Fibroblast of lung (primary cell): Measurements from ENCODE around the gene ITGA7. TPM values are rescaled to one million over a fixed set of nuclear protein-coding genes. Genes with fewer than 3 reads are reported as not detected.
A peak's percentile ranks its signal among the peaks of the same experiment; 100 is the strongest.

Experiments used
- DNase-seq, 2 donors: peaks; one replicate each; pipeline versions ENCODE4 v3.0.0 to v3.0.0-alpha.2; 2010; ENCODE audit warnings: low read depth in 2 of 2
- H2AFZ ChIP-seq: 2 replicates; pipeline ENCODE4 v1.5.1; 2012; ENCODE audit warnings: low read length, control low read depth, inconsistent platforms
- H3K27ac ChIP-seq: 2 replicates; pipeline ENCODE4 v1.5.1; 2011; ENCODE audit warnings: low read length, control low read depth; ENCODE audit not compliant: insufficient read depth
- H3K27me3 ChIP-seq: 2 replicates; pipeline ENCODE4 v1.5.1; 2011; ENCODE audit warnings: mild to moderate bottlenecking, low read length; ENCODE audit not compliant: control insufficient read depth, insufficient read depth
- H3K36me3 ChIP-seq: 2 replicates; pipeline ENCODE4 v1.5.1; 2011; ENCODE audit warnings: low read length; ENCODE audit not compliant: control insufficient read depth, insufficient read depth
- H3K4me1 ChIP-seq: 2 replicates; pipeline ENCODE4 v1.5.1; 2011; ENCODE audit warnings: low read length; ENCODE audit not compliant: control insufficient read depth, insufficient read depth; ENCODE audit errors: extremely low read depth
- H3K4me2 ChIP-seq: 2 replicates; pipeline ENCODE4 v1.5.1; 2011; ENCODE audit warnings: low read length, control low read depth; ENCODE audit not compliant: insufficient read depth; ENCODE audit errors: extremely low read depth
- H3K4me3 ChIP-seq, 4 experiments: fragments of 200-600 bp in 1 of 4; sonication (generic) in 1 of 4; replicated peaks in 1 of 4; 2 replicates each; pipeline ENCODE4 v1.5.1; 2011 to 2016; ENCODE audit warnings: low read length in 4 of 4, low read depth in 3 of 4, mild to moderate bottlenecking in 3 of 4, control low read depth in 2 of 4, inconsistent platforms in 1 of 4, mixed read lengths in 1 of 4; ENCODE audit not compliant: insufficient read depth in 1 of 4; ENCODE audit errors: control extremely low read depth in 1 of 4
- H3K79me2 ChIP-seq: 2 replicates; pipeline ENCODE4 v1.5.1; 2012; ENCODE audit warnings: mild to moderate bottlenecking, low read length, inconsistent platforms; ENCODE audit not compliant: control insufficient read depth, insufficient read depth
- H3K9ac ChIP-seq: 2 replicates; pipeline ENCODE4 v1.5.1; 2011; ENCODE audit warnings: mild to moderate bottlenecking, low read length, control low read depth; ENCODE audit not compliant: insufficient read depth
- H3K9me3 ChIP-seq: 2 replicates; pipeline ENCODE4 v1.5.1; 2012; ENCODE audit warnings: low read depth, low read length; ENCODE audit not compliant: control insufficient read depth, insufficient read depth
- H4K20me1 ChIP-seq: 2 replicates; pipeline ENCODE4 v1.5.1; 2011; ENCODE audit warnings: low read length; ENCODE audit not compliant: control insufficient read depth, insufficient read depth; ENCODE audit errors: extremely low read depth
- CTCF ChIP-seq, 2 donors: IDR thresholded peaks in 1 of 2; conservative IDR thresholded peaks in 1 of 2; 1 replicate in 1 of 2; 2 replicates in 1 of 2; pipeline ENCODE4 v1.5.1; 2011 to 2012; ENCODE audit warnings: low read length in 2 of 2, control low read depth in 1 of 2, inconsistent platforms in 1 of 2, low read depth in 1 of 2, mild to moderate bottlenecking in 1 of 2
- EZH2 ChIP-seq: IDR thresholded peaks from 2 replicates; pipeline ENCODE4 v1.5.1; 2012; ENCODE audit warnings: low read length, control low read depth, mild to moderate bottlenecking; ENCODE audit errors: missing control alignments
- polyA plus RNA-seq, 2 donors: library from polyadenylated mRNA; depleted of rRNA in 1 of 2; stranded (reverse) in 1 of 2; unstranded in 1 of 2; fragments of >200 nt; gene quantifications; 2 replicates each; pipeline ENCODE4 v1.2.1, GENCODE V29; 2011 to 2012; ENCODE audit warnings: missing spikeins in 1 of 2
- total RNA-seq: library from RNA; depleted of rRNA; stranded (reverse); fragments of >200 nt; gene quantifications from 2 replicates; pipeline ENCODE4 v1.2.1, GENCODE V29; 2014

The ITGA7 gene
- total and polyA plus RNA-seq, 2 donors (not counting 1 experiment from before 2014, with no cell fraction given), result 42.7 to 130 TPM

- TF ChIP-seq CTCF (conservative IDR thresholded peaks at IDR 0.05 in 1 of 2, IDR thresholded peaks at IDR 0.05 in 1 of 2; ENCODE audit: low read depth in 1 of 2, low read length in 2 of 2), result no peak
- TF ChIP-seq EZH2, result no peak
- Histone ChIP-seq H3K9ac (no peak overlapping the region), H2AFZ (no peak overlapping the region), H3K9me3 (no peaks in the 10 kb centered on the region), H3K27ac (peak overlapping the region; percentile 55), H3K4me2 (peak overlapping the region; percentile 49), H3K4me1 (peaks cover 48% of the 10 kb centered on the region), H3K36me3 (no peaks in the 10 kb centered on the region), H4K20me1 (no peaks in the 10 kb centered on the region), H3K79me2 (no peaks in the 10 kb centered on the region), H3K4me3 (no peak overlapping the region), H3K27me3 (no peaks in the 10 kb centered on the region)
- no peak for DNase-seq
These were observed 5.2 kb upstream of the ITGA7 start for GRCh38 chr12:55712700-55713415.

GRCh38 chr12:55711786-55712553 lies 4.3 kb upstream of the ITGA7 start:
- Histone ChIP-seq H3K27me3 (no peaks in the 10 kb centered on the region), H3K27ac (peak overlapping the region; percentile 55), H3K36me3 (no peaks in the 10 kb centered on the region), H3K4me3 (no peak overlapping the region), H4K20me1 (no peaks in the 10 kb centered on the region), H2AFZ (peak overlapping the region; percentile 1), H3K4me1 (peaks cover 42% of the 10 kb centered on the region), H3K9ac (no peak overlapping the region), H3K4me2 (no peak overlapping the region), H3K79me2 (peaks cover under 1% of the 10 kb centered on the region), H3K9me3 (no peaks in the 10 kb centered on the region)
- DNase-seq, result no peak
- TF ChIP-seq CTCF (conservative IDR thresholded peaks at IDR 0.05 in 1 of 2, IDR thresholded peaks at IDR 0.05 in 1 of 2; ENCODE audit: low read depth in 1 of 2, low read length in 2 of 2), result no peak
- TF ChIP-seq EZH2, result no peak

DNA sequence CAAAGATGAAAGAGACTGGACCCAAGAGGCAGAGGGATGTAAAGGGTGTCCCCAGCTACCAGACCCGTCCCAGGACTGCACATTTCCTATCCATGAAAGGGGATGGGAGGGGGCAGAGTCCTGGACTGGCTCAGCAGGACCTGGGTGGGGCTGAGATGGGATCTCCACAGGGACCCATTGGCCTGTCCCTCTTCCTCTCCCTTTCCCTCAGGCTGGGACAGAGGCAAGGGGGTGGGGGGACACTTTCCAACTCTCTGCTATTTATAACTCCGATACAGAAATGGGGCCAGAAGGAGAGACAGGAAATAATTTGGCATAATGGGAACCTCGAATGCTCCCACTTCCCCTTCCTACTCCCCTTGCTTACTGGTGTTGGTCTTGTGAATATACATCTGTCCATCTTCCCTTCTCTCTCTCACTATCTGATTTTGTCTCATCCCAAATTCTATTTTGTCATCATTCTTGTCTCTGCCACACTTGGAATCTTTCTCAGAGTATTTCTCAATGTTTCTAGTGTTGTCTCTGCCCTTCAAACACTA lies 1.1 kb upstream of the ITGA7 start:
- no peak for DNase-seq
- Histone ChIP-seq H2AFZ (peak overlapping the region; percentile 31), H3K36me3 (no peaks in the 10 kb centered on the region), H3K27me3 (no peaks in the 10 kb centered on the region), H4K20me1 (no peaks in the 10 kb centered on the region), H3K27ac (no peak overlapping the region), H3K4me2 (peak overlapping the region; percentile 72), H3K79me2 (peaks cover 23% of the 10 kb centered on the region), H3K9ac (no peak overlapping the region), H3K4me1 (peaks cover 34% of the 10 kb centered on the region), H3K9me3 (no peaks in the 10 kb centered on the region), H3K4me3 (peak overlapping the region in 2 of 4 experiments; percentile 52 to 70)
- TF ChIP-seq CTCF (conservative IDR thresholded peaks at IDR 0.05 in 1 of 2, IDR thresholded peaks at IDR 0.05 in 1 of 2; ENCODE audit: low read depth in 1 of 2, low read length in 2 of 2) (no peak), EZH2 (no peak)
